DMS153 (cell line): ENCODE results near the gene MAB21L3.

Experiments
- DNase-seq: peaks from one replicate; lab custom pipeline; 2025; lab: John Stamatoyannopoulos, UW

Gene MAB21L3

DNA sequence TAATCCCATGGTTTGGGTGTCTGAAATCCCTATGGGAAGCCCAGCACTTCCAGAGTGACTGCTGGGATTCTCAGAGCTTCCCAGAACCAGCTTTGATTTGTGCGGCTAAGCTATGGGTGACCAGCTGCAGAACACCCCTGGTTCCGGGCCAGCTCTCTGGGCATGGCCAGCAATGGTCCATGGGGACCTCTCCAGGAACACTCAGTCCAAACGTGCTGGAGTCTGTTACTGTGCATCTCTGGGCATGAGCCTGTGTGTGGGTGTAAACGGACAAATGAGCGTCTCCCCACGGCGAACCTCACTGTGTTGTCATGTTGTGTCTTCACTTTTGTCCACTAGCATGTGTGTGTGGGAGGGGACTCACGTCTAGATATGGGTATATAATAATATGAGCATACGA, 54.4 kb downstream of the MAB21L3 start:
- DNase-seq, result no peak

DNA sequence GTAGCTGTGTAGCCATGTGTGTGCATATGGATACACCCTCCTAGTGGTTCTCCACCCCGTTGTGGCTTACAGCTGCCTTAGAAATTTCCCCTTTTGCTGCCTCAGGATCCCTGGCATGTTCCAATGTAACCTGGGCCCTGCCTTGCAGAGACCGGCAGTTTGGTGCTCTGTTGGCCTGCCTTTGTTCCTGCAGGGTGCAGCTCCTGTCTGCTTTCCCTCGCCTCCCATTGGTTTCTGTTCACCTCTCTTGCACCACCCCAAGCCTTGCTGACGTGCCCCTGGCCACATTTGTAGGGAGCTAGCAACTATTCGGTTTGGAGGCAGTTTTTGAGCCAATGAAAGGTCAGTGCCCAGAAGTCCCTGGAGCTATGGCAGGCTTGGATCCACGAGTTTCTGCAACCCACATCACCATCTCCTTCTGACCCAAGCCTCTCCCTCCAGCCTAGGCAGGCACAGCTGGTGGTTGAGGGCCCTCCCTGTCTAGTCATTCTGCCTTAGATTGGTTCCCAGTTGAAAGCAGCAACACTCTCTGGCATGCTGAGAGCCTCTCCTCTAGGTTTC, 54.9 kb downstream of the MAB21L3 start:
- DNase-seq, result no peak

GRCh38 chr1:116166655-116167054, 55.5 kb downstream of the MAB21L3 start:
- no peak for DNase-seq

DNA sequence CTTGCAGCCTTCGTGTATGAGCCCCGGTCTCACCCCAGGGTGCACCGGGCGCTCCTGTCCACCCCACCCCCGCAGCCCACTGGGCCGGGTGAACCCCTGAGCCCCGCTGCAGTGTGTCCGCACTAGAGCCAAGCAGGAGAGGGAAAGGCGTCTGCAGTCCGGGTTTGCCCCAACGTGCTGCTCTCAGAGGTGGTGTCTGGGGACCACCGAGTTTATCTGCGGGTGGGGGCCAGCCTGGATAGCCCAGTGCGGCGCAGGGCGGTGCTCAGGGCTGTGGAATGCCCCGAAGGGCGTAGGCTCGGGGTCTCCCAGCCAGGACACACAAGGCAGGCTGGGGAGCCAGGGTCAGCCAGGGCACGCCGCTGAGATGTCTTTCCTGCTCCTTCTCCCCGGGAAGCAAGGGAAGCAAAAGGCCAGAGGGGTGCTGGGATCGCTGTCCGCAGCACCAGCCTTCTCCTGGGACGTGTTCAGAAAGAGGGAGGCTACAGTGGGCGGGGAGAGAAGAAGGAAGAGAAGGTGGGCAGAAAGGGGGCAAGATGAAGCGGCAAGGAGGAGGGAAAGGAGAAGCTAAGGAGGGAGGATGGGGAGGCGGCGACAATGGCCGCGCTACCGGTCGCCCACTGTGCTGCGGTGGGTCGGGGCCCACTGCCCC, 56.6 kb downstream of the MAB21L3 start:
- no peak for DNase-seq

- peak; percentile 38 for DNase-seq
Observed at GRCh38 chr1:116168277-116169032, 57.3 kb downstream of the MAB21L3 start.

DNA sequence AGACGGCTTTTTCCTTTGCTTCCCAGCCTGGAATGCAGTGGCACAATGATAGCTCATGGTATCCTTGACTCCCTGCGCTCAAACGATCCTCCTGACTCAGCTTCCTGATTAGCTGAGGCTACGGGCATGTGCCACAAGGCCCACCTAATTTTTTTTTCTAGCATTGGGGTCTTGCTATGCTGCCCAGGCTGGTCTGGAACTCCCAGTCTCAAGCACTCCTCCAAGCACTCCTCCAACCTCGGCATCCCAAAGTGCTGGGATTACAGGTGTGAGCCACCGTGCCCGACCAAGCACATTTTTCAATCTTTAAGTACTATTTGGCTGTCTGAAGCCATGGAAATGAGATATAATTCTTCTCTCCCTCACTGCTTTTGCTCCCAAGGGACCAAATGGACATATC, 58.7 kb downstream of the MAB21L3 start:
- no peak for DNase-seq

GRCh38 chr1:116170721-116171589, 59.8 kb downstream of the MAB21L3 start:
- no peak for DNase-seq

DNA sequence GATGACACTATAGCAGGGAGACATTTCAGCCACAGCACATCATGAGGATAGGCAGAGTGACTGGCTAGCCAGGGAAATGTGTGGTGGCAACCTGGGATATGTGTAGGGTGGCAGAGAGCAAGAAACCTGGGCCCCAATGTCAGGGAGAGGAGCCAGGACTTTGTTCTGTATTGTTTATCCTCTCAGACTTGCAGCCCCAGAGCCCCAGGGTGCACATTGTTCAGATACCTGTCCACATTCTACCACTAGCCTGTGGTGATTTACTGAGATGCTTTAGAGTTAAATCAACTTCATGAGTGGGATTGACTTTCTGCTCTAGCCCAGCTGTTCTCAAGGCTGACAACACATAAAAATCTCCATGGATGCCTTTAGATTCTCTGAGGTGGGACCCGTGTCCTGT, 61.5 kb downstream of the MAB21L3 start:
- no peak for DNase-seq

- DNase-seq, result no peak
Observed at GRCh38 chr1:116175611-116176010, 64.4 kb downstream of the MAB21L3 start.

DNA sequence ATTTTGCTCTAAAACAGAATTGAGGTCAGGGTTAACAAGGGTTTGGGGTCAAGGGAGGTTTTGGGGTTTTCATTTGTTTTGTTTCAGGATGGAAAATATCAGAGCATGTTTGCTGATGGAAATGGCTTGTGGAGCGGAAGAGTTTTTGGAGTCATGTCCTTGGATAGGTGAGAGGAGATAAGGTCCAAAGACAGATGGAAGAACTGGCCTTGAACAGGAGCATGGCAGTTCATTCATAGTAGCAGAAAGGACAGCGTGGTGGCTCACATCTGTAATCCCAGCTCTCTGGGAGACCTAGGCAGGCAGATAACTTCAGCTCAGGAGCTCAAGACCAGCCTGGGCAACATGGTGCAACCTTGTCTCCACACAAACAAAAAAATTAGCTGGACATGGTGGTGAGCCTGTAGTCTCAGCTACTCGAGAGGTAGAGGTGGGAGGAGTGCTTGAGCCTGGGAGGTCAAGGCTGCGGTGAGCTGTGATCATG, 65.1 kb downstream of the MAB21L3 start:
- DNase-seq, result no peak

- DNase-seq, result no peak
Observed at GRCh38 chr1:116177861-116178260, 66.7 kb downstream of the MAB21L3 start.

DNA sequence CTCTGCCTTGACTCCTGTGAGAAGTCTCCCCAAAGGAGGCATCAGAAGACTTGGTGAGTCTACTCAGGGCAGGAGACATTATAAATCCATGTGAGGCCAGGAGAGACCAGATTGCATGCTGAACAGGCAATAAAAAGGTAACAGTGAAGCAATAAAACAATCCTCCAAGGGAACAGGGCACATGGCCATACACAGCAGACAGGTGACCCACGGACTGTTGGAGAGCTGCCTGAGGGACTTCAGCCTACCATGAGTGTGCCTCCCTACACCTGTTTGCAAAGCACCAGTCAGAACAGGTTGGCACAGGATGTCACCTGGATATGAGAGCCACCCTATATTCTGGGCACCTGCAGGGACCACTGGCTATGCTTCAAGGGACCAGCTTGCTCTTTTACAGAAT, 67.6 kb downstream of the MAB21L3 start:
- peak; percentile 47 for DNase-seq

DNA sequence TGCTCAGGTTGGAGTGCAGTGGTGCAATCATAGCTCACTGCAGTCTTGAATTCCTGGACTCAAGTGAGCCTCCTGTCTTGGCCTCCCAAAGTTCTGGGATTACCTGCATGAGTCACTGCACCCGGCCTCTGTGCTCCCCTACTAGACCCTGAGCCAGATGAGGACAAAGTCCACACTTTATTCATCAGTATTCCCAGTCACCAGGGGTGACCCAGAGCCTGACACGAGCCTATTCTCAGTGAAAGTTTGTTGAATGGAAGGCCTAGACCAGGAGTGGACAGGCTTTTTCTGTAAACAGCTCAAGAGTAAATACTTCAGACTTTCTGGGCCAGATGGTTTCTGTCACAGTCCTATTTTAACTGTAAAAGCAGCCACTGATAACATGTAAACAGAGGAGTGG, 68.2 kb downstream of the MAB21L3 start:
- DNase-seq, result no peak

- no peak for DNase-seq
Observed at GRCh38 chr1:116179964-116180363, 68.8 kb downstream of the MAB21L3 start.

DNA sequence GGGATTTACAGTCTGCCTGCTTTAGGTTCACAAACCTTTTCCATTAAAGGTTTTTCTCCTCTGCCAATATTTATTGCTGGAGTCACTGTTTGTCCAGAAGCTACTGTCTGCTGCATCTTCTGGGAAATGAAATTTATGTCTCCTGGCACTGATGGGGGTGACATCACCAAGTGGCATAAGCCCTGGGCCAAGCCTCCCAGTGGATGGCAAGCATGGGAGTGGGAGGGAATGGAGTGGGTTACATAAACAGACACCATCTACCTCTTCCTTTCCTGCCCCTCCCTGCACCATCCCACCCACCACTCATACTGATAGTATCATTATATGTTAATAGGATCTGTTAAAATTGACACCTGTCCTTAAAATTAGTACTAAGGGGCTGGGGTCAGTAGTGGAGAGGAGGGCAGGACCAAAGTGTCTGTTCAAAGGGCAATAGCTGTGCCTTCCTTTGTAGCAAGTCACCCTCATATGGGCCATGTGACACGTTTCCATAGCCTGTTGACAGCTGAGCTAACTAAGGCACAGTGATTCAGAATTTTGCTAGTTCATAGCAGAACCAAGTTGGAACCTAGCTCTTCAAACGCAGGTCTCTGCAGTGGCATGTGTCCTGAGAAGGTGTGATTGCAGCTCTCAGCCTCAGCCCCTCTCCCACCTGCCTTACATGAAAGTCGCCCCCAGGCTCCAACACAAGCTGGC, 71.0 kb downstream of the MAB21L3 start:
- no peak for DNase-seq
